ENCODE measurements around the gene SHISAL2A. TPM values are rescaled to one million over a fixed set of nuclear protein-coding genes. Genes with fewer than 3 reads are reported as not detected.

SHISAL2A gene
- total and polyA plus RNA-seq, 2 of the 4 experiments (the other 2 are of a cell fraction): not detected

DNA sequence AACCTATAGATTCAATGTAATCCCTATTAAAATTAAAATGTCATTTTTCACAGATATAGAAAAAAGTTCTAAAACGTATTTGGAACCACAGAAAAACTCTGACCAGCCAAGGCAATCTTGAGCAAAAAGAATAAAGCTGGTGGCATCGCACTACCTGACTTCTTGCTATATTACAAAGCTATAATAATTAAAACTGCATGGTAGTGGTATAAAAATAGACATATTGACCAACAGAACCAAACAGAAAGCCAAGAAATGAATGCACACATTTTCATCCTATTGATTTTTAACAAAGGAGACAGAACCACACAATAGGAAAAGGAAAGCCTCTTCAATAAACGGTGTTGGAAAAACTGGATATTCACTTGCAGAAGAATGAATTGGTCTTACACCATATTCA is 9.2 kb upstream of the SHISAL2A start:
- Histone ChIP-seq H3K4me1 (ENCODE audit: control insufficient read depth, insufficient read depth, low read length) (no peaks in the 10 kb centered on the region), H3K56ac (ENCODE audit: extremely low read depth, insufficient read depth, low read length) (no peak overlapping the region), H3K4me3 (ENCODE audit: insufficient read depth, low read depth, low read length) (no peak overlapping the region), H3K9ac (ENCODE audit: low read depth, low read length) (no peak overlapping the region), H2AK9ac (replicated peaks; ENCODE audit: low read depth, low read length, poor library complexity) (no peak overlapping the region), H3K18ac (ENCODE audit: low read depth, low read length) (no peak overlapping the region), H3K4ac (ENCODE audit: low read depth, low read length) (no peak overlapping the region), H3K23ac (ENCODE audit: low read depth, low read length) (no peak overlapping the region), H2AK5ac (ENCODE audit: low read depth, low read length) (no peak overlapping the region), H3K9me3 (ENCODE audit: control insufficient read depth, insufficient read depth, low read length) (peaks cover 13% of the 10 kb centered on the region), H3K27me3 (ENCODE audit: control insufficient read depth, insufficient read depth, low read length) (peaks cover 3% of the 10 kb centered on the region), H2AFZ (replicated peaks; ENCODE audit: low read length, poor library complexity) (no peak overlapping the region), H2BK15ac (ENCODE audit: low read depth, low read length) (no peak overlapping the region), H3K79me1 (ENCODE audit: low read depth in 1 of 2, low read length in 2 of 2) (no peaks in the 10 kb centered on the region), H3K27ac (ENCODE audit: insufficient read depth, low read length) (no peak overlapping the region), H3K9me1 (ENCODE audit: insufficient read depth, low read length) (no peaks in the 10 kb centered on the region), H4K5ac (ENCODE audit: low read depth, low read length) (no peak overlapping the region), H4K91ac (ENCODE audit: insufficient read depth, low read depth, low read length) (no peak overlapping the region), H2BK120ac (ENCODE audit: low read depth, low read length) (no peak overlapping the region), H4K20me1 (ENCODE audit: insufficient read depth, low read length) (no peaks in the 10 kb centered on the region), H2BK5ac (ENCODE audit: low read depth, low read length, poor library complexity, severe bottlenecking) (no peak overlapping the region), H3K14ac (replicated peaks; ENCODE audit: low read depth, low read length) (no peak overlapping the region), H3K36me3 (ENCODE audit: control insufficient read depth, insufficient read depth, low read length) (no peaks in the 10 kb centered on the region), H2BK20ac (ENCODE audit: low read depth, low read length) (no peak overlapping the region), H3K4me2 (ENCODE audit: low read depth, low read length) (no peak overlapping the region), H4K8ac (ENCODE audit: low read depth in 2 of 2, low read length in 2 of 2) (no peak overlapping the region)
- in situ Hi-C loops (cut with MboI; ENCODE audit: low sequenced_read_pairs): no loop called here
- intact Hi-C loops (cut with micrococcal nuclease): no loop called here
- ChIA-PET POLR2A (ENCODE audit: unreplicated experiment) (no interaction called here), CTCF (no interaction called here)
- ATAC-seq (ENCODE audit: low read depth) (no peak), DNase-seq (no peak)
- no TSS peak for BruUV-seq (replicated peaks)
- no peak for TF ChIP-seq MAFK (IDR thresholded peaks at IDR 0.05; ENCODE audit: low read depth, low read length)
- TF ChIP-seq, protein P1, sequence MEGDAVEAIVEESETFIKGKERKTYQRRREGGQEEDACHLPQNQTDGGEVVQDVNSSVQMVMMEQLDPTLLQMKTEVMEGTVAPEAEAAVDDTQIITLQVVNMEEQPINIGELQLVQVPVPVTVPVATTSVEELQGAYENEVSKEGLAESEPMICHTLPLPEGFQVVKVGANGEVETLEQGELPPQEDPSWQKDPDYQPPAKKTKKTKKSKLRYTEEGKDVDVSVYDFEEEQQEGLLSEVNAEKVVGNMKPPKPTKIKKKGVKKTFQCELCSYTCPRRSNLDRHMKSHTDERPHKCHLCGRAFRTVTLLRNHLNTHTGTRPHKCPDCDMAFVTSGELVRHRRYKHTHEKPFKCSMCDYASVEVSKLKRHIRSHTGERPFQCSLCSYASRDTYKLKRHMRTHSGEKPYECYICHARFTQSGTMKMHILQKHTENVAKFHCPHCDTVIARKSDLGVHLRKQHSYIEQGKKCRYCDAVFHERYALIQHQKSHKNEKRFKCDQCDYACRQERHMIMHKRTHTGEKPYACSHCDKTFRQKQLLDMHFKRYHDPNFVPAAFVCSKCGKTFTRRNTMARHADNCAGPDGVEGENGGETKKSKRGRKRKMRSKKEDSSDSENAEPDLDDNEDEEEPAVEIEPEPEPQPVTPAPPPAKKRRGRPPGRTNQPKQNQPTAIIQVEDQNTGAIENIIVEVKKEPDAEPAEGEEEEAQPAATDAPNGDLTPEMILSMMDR (conservative IDR thresholded peaks at IDR 0.05; ENCODE audit: low read depth, low read length): no peak
- no CpG with 5 or more reads among the region's 3 CpGs for WGBS, 2 experiments (ENCODE audit: extremely low coverage in 2 of 2, insufficient read length in 1 of 2)
- dilution Hi-C loops (cut with HindIII; ENCODE audit: low sequenced_read_pairs, unreplicated experiment): no loop called here
